DMS 273 (cell line): Measurements from ENCODE around the gene SLIT3.

Experiments used
- DNase-seq: peaks from one replicate; lab custom pipeline; 2025; ENCODE audit not compliant: unreplicated experiment; lab: John Stamatoyannopoulos, UW

SLIT3 gene

GRCh38 chr5:169272111-169272510 is 28.8 kb downstream of the SLIT3 start:
- DNase-seq: no peak

GRCh38 chr5:169270827-169271226 is 30.1 kb downstream of the SLIT3 start:
- DNase-seq: peak; percentile 22

GRCh38 chr5:169268019-169268418 is 32.9 kb downstream of the SLIT3 start:
- no peak for DNase-seq

GRCh38 chr5:169265888-169266287 is 35.1 kb downstream of the SLIT3 start:
- DNase-seq: peak; percentile 37

- DNase-seq: no peak
These were observed 37.3 kb downstream of the SLIT3 start for GRCh38 chr5:169263591-169263990.

GRCh38 chr5:169260896-169261569 is 39.9 kb downstream of the SLIT3 start:
- no peak for DNase-seq

- no peak for DNase-seq
These were observed 42.5 kb downstream of the SLIT3 start for GRCh38 chr5:169258372-169259000.

- DNase-seq: no peak
These were observed 44.7 kb downstream of the SLIT3 start for GRCh38 chr5:169256191-169256590.

- no peak for DNase-seq
These were observed 47.9 kb downstream of the SLIT3 start for GRCh38 chr5:169253071-169253470.

- peak; percentile 41 for DNase-seq
These were observed 49.4 kb downstream of the SLIT3 start for GRCh38 chr5:169251333-169252084.

GRCh38 chr5:169250887-169251286 is 50.1 kb downstream of the SLIT3 start:
- no peak for DNase-seq

GRCh38 chr5:169248996-169249395 is 51.9 kb downstream of the SLIT3 start:
- DNase-seq: no peak

GRCh38 chr5:169248550-169248949 is 52.4 kb downstream of the SLIT3 start:
- DNase-seq: no peak

- no peak for DNase-seq
These were observed 56.1 kb downstream of the SLIT3 start for GRCh38 chr5:169244812-169245211.

- no peak for DNase-seq
These were observed 57.1 kb downstream of the SLIT3 start for GRCh38 chr5:169243651-169244422.

- DNase-seq: no peak
These were observed 58.1 kb downstream of the SLIT3 start for GRCh38 chr5:169242849-169243186.

- DNase-seq: no peak
These were observed 58.6 kb downstream of the SLIT3 start for GRCh38 chr5:169242175-169242848.

GRCh38 chr5:169229342-169229892 is 71.5 kb downstream of the SLIT3 start:
- DNase-seq: no peak

GRCh38 chr5:169226895-169227294 is 74.0 kb downstream of the SLIT3 start:
- no peak for DNase-seq

GRCh38 chr5:169225830-169226356 is 75.0 kb downstream of the SLIT3 start:
- no peak for DNase-seq
